Measurements from ENCODE around the gene CMC1. TPM values are rescaled to one million over a fixed set of nuclear protein-coding genes. Genes with fewer than 3 reads are reported as not detected.

Gene CMC1
- total and polyA plus RNA-seq, 8 donors: 9.6 to 93.4 (median 33.4) TPM

- TF ChIP-seq CTCF (IDR thresholded peaks at IDR 0.05) (no peak), POLR2A (IDR thresholded peaks at IDR 0.05) (no peak), POLR2AphosphoS5 (IDR thresholded peaks at IDR 0.05) (no peak)
- Histone ChIP-seq H3K27ac (no peak overlapping the region), H3K27me3 (no peaks in the 10 kb centered on the region), H3K4me1 (peaks cover 0 to 10% (median 4%) of the 10 kb centered on the region in 4 donors), H3K4me3 (no peak overlapping the region), H3K36me3 (no peaks in the 10 kb centered on the region), H3K9me3 (no peaks in the 10 kb centered on the region)
- 42 to 59% (median 49%) methylated on average over 2 of the region's 2 CpGs for WGBS, 5 donors
- intact Hi-C loops (cut with DNase I; ENCODE audit: low total_unique reads): no loop called here
- no peak for DNase-seq
These were observed 34.9 kb upstream of the CMC1 start for GRCh38 chr3:28206479-28206878.

- WGBS, 5 donors: 30 to 53% (median 41%) methylated on average over 7 of the region's 7 CpGs
- Histone ChIP-seq H3K9me3 (no peaks in the 10 kb centered on the region), H3K4me1 (peaks cover 0 to 10% (median 4%) of the 10 kb centered on the region in 4 donors)
These were observed 34.3 kb upstream of the CMC1 start for GRCh38 chr3:28207000-28207733.

GRCh38 chr3:28210968-28211713 lies 30.3 kb upstream of the CMC1 start:
- Histone ChIP-seq H3K27ac (no peak overlapping the region), H3K4me3 (no peak overlapping the region), H3K4me1 (peaks cover 0 to 10% (median 4%) of the 10 kb centered on the region in 4 donors), H3K27me3 (no peaks in the 10 kb centered on the region), H3K9me3 (peaks cover 0 to 27% (median 22%) of the 10 kb centered on the region in 4 donors), H3K36me3 (no peaks in the 10 kb centered on the region)
- DNase-seq: no peak
- WGBS, 5 donors: 81 to 95% (median 89%) methylated on average over 1 of the region's 1 CpG
- intact Hi-C loops (cut with DNase I; ENCODE audit: low total_unique reads): no loop called here
- no peak for TF ChIP-seq CTCF (IDR thresholded peaks at IDR 0.05)
- no peak for TF ChIP-seq POLR2A (IDR thresholded peaks at IDR 0.05)
- TF ChIP-seq EP300 (IDR thresholded peaks at IDR 0.05): no peak
- no peak for TF ChIP-seq POLR2AphosphoS5 (IDR thresholded peaks at IDR 0.05)

More at GRCh38 chr3:28207000-28207733, 34.3 kb upstream of the CMC1 start:
- H3K36me3 ChIP-seq: no peaks in the 10 kb centered on the region
- no peak for TF ChIP-seq EP300 (IDR thresholded peaks at IDR 0.05)
- no peak for TF ChIP-seq CTCF (IDR thresholded peaks at IDR 0.05)
- no peak for TF ChIP-seq POLR2AphosphoS5 (IDR thresholded peaks at IDR 0.05)
- TF ChIP-seq POLR2A (IDR thresholded peaks at IDR 0.05): no peak
- no peak overlapping the region for H3K27ac ChIP-seq
- no peak overlapping the region for H3K4me3 ChIP-seq
- intact Hi-C loops (cut with DNase I; ENCODE audit: low total_unique reads): no loop called here
- no peak for DNase-seq
- no peaks in the 10 kb centered on the region for H3K27me3 ChIP-seq

GRCh38 chr3:28212681-28213080 lies 28.7 kb upstream of the CMC1 start:
- WGBS, 5 donors: 87 to 96% (median 92%) methylated on average over 1 of the region's 1 CpG
- no peak for DNase-seq
- no peak overlapping the region for H3K27ac ChIP-seq
- no peaks in the 10 kb centered on the region for H3K27me3 ChIP-seq
- intact Hi-C loops (cut with DNase I; ENCODE audit: low total_unique reads): no loop called here
- no peaks in the 10 kb centered on the region for H3K36me3 ChIP-seq
- no peak overlapping the region for H3K4me3 ChIP-seq
- no peak for TF ChIP-seq EP300 (IDR thresholded peaks at IDR 0.05)
- TF ChIP-seq POLR2A (IDR thresholded peaks at IDR 0.05): no peak
- TF ChIP-seq POLR2AphosphoS5 (IDR thresholded peaks at IDR 0.05): no peak
- TF ChIP-seq CTCF (IDR thresholded peaks at IDR 0.05): no peak
- peaks cover 0 to 27% (median 22%) of the 10 kb centered on the region in 4 donors for H3K9me3 ChIP-seq
- H3K4me1 ChIP-seq: no peaks in the 10 kb centered on the region

All from stomach (tissue), 9 donors.